ENCODE results near the gene MIX23.
"Not testable (repeated sequence)": the region's sequence is repeated elsewhere in the genome, so short reads cannot be mapped to it uniquely, and the experiment has no call there.

The MIX23 gene

GRCh38 chr3:122392868-122393844 is 10.1 kb upstream of the MIX23 start:
- no peak for DNase-seq (ENCODE audit: low read depth in 2 of 2)

GRCh38 chr3:122391681-122392446 is 8.8 kb upstream of the MIX23 start:
- no peak for DNase-seq (ENCODE audit: low read depth in 2 of 2)

- DNase-seq (ENCODE audit: low read depth in 2 of 2), result no peak
Measured at GRCh38 chr3:122390665-122391064, 7.6 kb upstream of the MIX23 start.

GRCh38 chr3:122389892-122390291 is 6.9 kb upstream of the MIX23 start:
- DNase-seq (ENCODE audit: low read depth in 2 of 2), result no peak

- no peak for DNase-seq (ENCODE audit: low read depth in 2 of 2)
Measured at GRCh38 chr3:122389197-122389596, 6.2 kb upstream of the MIX23 start.

- no peak for DNase-seq (ENCODE audit: low read depth in 2 of 2)
Measured at GRCh38 chr3:122387709-122388108, 4.7 kb upstream of the MIX23 start.

DNA sequence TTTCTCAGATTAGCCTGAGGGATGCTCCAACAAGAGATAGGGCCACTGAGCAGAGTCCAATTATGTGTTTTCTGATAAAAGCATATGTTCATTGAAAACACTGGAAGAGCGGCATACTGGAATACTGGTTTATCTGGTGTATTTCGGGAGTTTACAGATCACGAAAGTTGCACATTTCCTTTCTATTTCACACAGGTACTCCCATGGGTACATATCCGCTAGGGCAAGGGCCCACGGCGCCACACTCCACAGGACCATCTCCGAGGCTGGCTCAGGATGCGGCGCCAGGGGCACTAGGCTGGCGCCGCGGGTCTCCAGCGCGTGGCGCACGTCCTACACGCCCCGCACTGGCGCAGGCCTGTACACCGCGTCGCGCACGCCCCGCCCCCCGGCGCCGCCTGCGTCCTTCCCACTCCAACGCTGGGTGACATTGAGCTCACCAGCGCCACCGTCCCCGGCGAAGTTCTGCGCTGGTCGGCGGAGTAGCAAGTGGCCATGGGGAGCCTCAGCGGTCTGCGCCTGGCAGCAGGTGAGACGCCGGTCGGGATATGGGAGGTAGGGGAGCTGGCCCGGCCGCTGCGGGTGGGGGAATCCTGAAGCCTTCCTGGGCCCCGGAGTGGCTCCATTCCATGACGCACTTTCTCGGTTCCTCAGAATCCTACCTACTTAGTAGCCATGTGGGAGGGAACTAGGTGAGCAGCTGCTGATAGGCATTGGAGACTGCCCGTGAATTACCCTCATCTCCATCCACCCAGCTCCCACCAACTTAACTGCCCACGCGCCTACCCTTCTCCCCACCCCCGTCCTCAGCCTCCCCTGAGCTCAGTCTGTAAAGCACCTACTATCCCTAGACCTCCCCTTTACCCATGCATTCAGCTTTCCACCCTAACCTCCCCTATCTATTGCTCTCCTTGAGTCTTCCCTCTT is 1.0 kb upstream of the MIX23 start, which contains the start of gene FAM162A:
TSS of gene FAM162A (plus strand) at position 412 of the 927 bp plus-strand sequence. CDS start at position 496, 84 bp downstream.
- DNase-seq (ENCODE audit: low read depth in 2 of 2), result peak; percentile 83 to 92

GRCh38 chr3:122377975-122378374 is 5.1 kb downstream of the MIX23 start:
- DNase-seq (ENCODE audit: low read depth in 2 of 2), result no peak

DNA sequence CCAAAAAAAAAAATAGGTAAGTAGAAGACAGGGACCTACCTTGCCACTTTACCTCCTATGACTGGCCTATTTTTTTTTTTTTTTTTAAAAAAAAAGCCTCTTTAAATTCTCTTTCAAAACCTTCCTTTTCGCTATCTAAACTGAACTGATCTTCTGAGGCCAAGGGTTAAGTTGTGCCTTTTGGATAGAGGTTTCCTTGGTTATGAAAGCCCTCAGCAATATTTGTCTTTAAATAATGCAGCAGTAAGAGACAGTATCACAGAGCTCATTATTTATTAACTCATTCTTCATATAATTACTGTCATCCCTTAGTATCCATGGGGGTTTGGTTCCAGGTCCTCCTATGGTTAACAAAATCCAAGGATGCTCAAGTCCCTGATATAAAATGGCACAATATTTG is 9.0 kb downstream of the MIX23 start:
- DNase-seq (ENCODE audit: low read depth in 2 of 2), result no peak

- no peak for DNase-seq (ENCODE audit: low read depth in 2 of 2)
Measured at GRCh38 chr3:122366379-122366749, 16.7 kb downstream of the MIX23 start.

- DNase-seq (ENCODE audit: low read depth in 2 of 2), result not testable (repeated sequence)
Measured at GRCh38 chr3:122365582-122366378, 17.3 kb downstream of the MIX23 start.

- DNase-seq (ENCODE audit: low read depth in 2 of 2), result no peak
Measured at GRCh38 chr3:122365073-122365472, 18.0 kb downstream of the MIX23 start.

DNA sequence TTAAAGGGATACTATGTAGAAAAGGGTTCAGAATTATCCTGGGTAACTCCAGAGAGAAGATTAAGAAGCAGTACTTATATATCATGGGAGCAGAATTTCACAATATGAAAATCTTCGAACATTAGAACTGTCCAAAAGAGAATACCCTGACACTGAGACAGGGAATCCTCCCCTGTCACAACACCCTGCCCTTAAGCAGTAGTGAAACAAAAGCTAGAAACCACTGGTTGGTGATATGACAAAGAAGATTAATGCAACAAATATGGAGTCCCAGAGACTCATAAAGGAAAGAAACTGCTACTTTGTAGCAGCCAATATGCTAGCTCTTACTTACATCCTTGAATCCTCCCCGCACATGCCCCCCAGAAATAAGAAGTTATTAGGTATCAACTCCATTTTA is 18.5 kb downstream of the MIX23 start:
- no peak for DNase-seq (ENCODE audit: low read depth in 2 of 2)

GRCh38 chr3:122362026-122362425 is 21.0 kb downstream of the MIX23 start:
- no peak for DNase-seq (ENCODE audit: low read depth in 2 of 2)

GRCh38 chr3:122358703-122359032 is 24.4 kb downstream of the MIX23 start:
- no peak for DNase-seq (ENCODE audit: low read depth in 2 of 2)

GRCh38 chr3:122357828-122358702 is 25.0 kb downstream of the MIX23 start:
- DNase-seq (ENCODE audit: low read depth in 2 of 2), result no peak

DNA sequence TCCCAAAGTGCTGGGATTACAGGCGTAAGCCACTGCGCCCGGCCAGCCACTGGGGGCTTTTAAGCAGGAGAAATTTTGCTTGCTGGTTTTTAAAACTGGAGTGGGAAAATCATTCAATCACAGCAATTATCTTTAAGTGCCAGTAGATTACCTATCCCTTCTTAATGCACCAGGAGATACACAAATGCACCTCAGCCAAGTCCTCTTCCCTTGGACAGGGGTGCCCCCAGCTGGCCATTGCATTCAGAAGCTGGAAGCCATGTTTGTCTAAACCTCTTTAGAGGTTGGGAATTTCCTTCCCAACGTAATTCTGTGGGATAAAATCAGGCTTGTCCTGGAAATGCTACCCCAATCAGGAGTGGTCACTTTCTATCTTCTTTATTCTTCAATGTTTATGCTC is 26.6 kb downstream of the MIX23 start:
- no peak for DNase-seq (ENCODE audit: low read depth in 2 of 2)

GRCh38 chr3:122355612-122356011 is 27.4 kb downstream of the MIX23 start:
- DNase-seq (ENCODE audit: low read depth in 2 of 2), result no peak

GRCh38 chr3:122353893-122354401 is 29.1 kb downstream of the MIX23 start:
- DNase-seq (ENCODE audit: low read depth in 2 of 2), result no peak

- no peak for DNase-seq (ENCODE audit: low read depth in 2 of 2)
Measured at GRCh38 chr3:122353215-122353614, 29.8 kb downstream of the MIX23 start.

All from stimulated activated CD8-positive, alpha-beta memory T cell treated with anti-CD3 and anti-CD28 coated beads, Interleukin-7, amount 100 ng/mL, for 4 hours (primary cell).